HG02970 (cell line): ENCODE results near the gene KLHL21.
"Not testable (repeated sequence)": the region's sequence is repeated elsewhere in the genome, so short reads cannot be mapped to it uniquely, and the experiment has no call there.

Experiments used
- ATAC-seq: cut with Tn5 transposase; IDR thresholded peaks from one replicate; pipeline ENCODE4 v1.9.1; 2021; ENCODE audit warnings: mild to moderate bottlenecking, moderate library complexity, moderate number of reproducible peaks; ENCODE audit not compliant: unreplicated experiment, low FRiP score

Gene KLHL21

DNA sequence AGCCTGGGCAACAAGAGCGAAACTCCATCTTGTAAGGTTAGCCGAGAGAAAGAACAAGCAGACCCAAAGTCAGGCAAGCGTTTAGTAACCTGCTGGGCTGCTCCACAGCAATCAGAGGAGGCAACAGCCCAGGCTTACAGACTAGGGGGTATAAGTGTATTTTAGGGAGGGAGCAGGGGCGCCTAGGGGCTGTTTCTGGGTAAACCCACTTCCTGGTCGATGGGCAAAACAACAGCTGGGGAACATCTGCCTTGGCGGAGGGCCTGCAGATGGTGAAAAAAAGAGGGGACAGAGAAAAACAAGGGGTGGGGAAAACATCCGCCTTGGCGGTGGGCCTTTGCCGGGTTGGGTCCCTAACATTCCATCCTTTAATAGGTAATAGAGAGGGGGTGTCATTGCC, 42.4 kb downstream of the KLHL21 start:
- no peak for ATAC-seq

DNA sequence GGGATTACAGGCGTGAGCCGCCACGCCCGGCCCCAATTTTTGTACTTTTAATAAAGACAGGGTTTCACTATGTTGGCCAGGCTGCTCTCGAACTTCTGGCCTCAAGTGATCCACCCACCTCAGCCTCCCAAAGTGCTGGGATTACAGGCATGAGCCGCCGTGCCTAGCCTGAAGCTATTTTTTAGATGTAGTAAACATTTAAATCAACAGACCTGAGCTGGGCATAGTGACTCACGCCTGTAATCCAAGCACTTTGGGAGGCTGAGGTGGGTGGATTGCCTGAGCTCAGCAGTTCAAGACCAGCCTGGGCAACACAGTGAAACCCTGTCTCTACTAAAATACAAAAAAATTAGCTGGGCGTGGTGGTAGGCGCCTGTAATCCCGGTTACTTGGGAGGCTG, 43.5 kb downstream of the KLHL21 start:
- not testable (repeated sequence) for ATAC-seq

DNA sequence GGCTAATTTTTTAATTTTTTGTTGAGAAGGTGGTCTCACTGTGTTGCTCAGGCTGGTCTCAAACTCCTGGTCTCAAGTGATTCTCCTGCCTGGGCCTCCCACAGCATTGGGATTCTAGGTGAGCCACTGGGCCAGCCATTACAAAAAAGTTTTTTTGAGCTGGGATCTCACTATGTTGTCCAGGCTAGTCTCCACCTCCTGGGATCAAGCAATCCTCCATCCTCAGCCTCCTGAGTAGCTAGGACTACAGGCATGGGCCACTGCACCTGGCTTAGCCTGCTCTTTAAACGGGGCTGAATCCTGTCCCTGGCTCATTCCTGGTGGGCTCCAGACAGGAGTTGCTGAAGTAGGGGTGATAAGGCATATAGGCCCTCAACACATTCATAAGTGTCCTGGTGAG, 45.1 kb downstream of the KLHL21 start:
- no peak for ATAC-seq

DNA sequence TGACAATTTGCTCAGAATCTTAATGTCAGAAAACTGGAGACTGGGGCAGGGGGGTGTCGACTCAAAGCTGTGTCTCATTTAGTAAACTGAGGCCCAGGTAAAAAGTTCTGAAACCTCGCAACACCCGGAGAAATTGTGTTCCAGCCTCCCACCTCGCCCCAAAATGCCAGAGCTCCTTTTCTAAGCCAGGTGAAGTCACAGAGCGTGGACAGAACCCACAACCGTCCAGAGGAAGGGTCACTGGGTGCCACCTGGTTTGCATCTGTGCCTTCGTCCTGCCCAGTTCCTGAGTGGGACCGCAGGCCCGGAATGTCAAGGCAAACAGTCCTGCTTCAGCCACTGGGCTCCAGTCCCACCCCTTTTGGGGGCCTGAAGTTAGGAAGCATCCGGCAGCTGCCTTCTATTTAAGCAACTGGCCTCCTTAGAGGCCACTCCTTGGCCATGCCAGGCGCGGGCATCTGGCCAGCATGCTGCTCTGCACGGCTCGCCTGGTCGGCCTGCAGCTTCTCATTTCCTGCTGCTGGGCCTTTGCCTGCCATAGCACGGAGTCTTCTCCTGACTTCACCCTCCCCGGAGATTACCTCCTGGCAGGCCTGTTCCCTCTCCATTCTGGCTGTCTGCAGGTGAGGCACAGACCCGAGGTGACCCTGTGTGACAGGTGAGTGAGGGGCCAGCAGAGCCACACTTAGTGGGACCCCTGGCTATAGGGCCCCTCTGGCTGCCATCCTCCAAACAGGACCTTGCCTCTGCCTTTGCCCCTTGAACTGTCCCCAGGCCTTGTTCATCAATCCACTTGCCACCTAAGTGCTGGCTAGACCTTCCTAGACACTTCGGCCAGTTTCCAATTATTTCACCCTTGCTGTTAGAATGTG, 47.5 kb downstream of the KLHL21 start, which contains the start of gene TAS1R1:
TSS of gene TAS1R1 (plus strand) at position 401 of the 872 bp plus-strand sequence. CDS start at position 468, 67 bp downstream.
- ATAC-seq, result no peak

DNA sequence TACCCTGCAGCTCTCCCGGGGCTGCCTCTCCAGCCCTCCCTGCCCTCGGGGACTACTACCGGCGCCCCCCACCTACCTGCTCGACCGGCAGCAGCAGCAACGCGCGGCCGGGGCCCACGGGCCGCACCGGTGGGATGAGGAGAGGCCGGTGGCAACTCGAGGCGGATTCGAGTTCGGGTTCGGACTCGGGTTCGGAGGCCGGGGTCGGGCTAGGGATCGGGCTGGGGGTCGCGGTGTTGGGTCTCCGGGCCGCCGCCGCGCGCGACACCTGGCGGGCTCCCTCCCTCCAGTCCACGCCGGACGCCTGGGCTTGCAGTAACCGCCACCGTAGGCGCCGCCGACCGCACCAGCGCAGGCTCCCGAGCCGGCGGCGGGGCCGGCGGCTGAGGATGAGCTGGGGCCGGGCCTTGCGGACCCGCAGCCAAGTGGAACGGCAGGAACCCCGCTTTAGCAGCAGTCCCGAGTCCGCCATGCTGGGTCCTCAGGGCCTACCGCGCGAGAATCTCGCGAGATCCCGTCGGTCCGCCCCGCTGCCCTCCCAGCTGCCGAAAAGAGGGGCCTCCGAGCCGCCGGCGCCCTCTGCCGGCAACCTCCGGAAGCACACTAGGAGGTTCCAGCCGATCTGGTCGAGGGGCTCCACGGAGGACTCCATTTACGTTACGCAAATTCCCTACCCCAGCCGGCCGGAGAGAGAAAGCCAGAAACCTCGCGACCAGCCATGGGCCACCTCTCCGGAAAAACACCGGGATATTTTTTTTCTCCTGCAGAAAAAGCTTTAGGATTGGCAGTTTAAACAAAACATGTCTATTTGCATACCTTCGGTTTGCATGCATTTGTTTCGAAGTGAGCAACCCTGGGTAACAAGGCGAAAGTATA, 48.4 kb downstream of the KLHL21 start, which contains the start of gene NOL9:
TSS of gene NOL9 (minus strand) at position 483 of the 876 bp plus-strand sequence. CDS start at position 472, 11 bp downstream.
- peak; percentile 95 for ATAC-seq

DNA sequence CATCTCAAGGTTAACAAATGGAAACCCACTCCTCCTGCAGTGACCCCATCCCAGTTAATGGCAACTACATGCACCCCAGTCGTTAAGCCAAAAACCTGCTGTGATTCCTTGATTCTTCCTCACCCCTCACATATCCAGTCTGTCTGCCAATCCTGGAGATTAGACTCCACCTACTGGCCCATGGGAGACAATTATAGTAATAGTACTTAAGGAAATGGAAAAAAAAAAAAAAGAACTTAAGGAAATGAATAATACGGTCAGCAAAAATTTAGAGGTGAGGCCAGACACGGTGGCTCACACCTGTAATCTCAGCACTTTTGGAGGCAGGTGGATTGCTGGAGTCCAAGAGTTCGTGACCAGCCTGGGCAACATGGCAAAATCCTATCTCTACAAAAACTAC, 55.4 kb downstream of the KLHL21 start:
- no peak for ATAC-seq

DNA sequence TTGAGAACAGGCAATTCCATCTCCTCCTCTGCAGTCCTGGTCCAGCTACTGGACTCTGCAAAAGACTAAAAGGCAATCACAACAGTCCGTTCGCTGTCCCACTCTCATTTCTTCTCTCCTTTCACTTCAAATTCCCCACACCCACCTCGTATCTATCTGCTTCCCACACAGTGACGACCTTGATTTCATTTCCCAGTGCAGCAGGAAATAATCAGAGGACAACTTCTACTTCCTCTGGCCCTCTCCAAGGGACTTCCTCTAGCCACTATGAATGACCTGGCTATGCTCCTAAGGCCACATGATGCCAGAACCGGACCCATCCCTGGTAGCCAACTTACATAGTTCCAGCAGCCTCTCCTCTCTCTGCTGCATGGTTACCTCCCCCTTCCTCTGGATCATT, 56.3 kb downstream of the KLHL21 start:
- no peak for ATAC-seq

DNA sequence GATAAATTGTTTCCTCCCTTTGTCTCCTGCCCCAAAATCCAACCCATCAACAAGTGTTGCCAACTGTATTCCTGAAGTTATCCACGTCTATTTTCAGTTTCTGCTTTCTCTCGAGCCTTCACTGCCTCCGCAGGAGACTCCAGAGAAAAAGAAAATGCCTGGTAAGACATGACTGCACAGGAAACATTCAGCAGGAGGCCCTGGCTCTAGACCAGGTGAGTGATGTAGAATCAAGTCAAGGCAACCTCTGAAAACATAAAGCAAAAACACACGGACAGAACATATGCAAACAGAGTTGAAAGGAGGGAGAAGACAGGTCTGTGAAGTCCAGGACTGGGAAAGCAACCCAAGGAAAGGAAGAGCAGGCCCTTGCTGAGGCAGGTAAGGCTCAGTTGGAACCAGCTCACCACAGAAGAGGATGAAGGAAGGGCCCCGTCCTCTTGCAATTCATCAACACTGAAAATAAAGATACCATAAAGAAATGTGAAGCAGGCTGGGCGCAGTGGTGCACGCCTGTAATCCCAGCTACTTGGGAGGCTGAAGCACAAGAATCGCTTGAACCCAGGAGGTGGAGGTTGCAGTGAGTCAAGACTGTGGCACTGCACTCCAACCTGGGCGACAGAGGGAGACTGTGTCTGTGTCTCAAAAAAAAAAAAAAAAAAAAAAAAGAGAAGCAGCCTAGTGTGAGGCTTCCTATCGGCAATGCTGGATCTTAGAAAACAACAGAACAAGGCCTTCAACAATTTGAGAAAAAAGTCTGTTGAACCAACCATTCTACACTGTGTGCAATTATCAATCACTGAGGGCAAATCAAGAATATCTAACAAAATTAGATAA, 57.2 kb downstream of the KLHL21 start:
- no peak for ATAC-seq

DNA sequence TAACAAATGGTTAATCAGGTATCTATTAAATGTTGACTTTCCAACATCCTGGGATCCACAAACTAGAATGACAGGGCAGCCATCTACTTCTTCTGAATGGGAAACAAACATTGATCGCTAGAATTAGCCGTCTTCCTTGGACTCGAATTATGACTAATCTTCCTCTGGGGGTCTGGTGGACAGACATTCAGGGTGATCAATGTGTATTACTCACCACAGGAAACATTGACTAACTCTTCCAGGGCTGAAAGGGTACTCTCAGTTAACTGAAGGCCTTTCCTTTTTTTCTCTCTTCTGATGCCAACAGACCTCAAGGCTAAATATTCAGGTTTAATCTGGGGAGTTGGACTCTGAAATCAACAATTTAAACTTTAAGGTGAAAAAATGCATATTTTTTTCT, 57.8 kb downstream of the KLHL21 start:
- ATAC-seq, result no peak
